ENCODE measurements around the gene TRMT6.

- no peak for TF ChIP-seq CTCF (IDR thresholded peaks at IDR 0.05)
- no peak for TF ChIP-seq ZFX (IDR thresholded peaks at IDR 0.05; ENCODE audit: borderline replicate concordance)
These were observed 39.2 kb upstream of the TRMT6 start for GRCh38 chr20:5989539-5989938.
